Spleen (tissue), 11 donors: ENCODE data around the gene LENEP. TPM values are rescaled to one million over a fixed set of nuclear protein-coding genes. Genes with fewer than 3 reads are reported as not detected.

Experiments
- DNase-seq: peaks from one replicate; pipeline ENCODE4 v3.0.0-alpha.2; 2020
- H3K27ac ChIP-seq, 8 donors: fragments of 200-600 bp; sonication (generic) in 7 of 8; 1 replicate in 4 of 8; 2 replicates in 4 of 8; pipeline versions ENCODE4 v1.5.0 to v1.8.0; 2016 to 2021; ENCODE audit warnings: inconsistent platforms in 4 of 8, mild to moderate bottlenecking in 4 of 8, moderate library complexity in 1 of 8
- H3K27me3 ChIP-seq, 7 donors: fragments of 200-600 bp; sonication (generic) in 6 of 7; replicated peaks in 1 of 7; 1 replicate in 4 of 7; 2 replicates in 3 of 7; pipeline versions ENCODE4 v1.5.0 to v1.8.0; 2016 to 2021; ENCODE audit warnings: inconsistent platforms in 3 of 7, mild to moderate bottlenecking in 1 of 7
- H3K36me3 ChIP-seq, 6 donors: fragments of 200-600 bp; sonication (generic) in 5 of 6; 1 replicate in 4 of 6; 2 replicates in 2 of 6; pipeline versions ENCODE4 v1.5.0 to v1.8.0; 2016 to 2021; ENCODE audit warnings: inconsistent platforms in 2 of 6
- H3K4me1 ChIP-seq, 6 donors: fragments of 200-600 bp; sonication (generic) in 5 of 6; 1 replicate in 3 of 6; 2 replicates in 3 of 6; pipeline versions ENCODE4 v1.5.0 to v1.8.0; 2016 to 2021; ENCODE audit warnings: inconsistent platforms in 3 of 6
- H3K4me3 ChIP-seq, 8 donors: fragments of 200-600 bp; sonication (generic) in 7 of 8; 1 replicate in 4 of 8; 2 replicates in 4 of 8; pipeline versions ENCODE4 v1.5.0 to v1.8.0; 2016 to 2021; ENCODE audit warnings: inconsistent platforms in 4 of 8, mild to moderate bottlenecking in 4 of 8, moderate library complexity in 2 of 8
- H3K9me3 ChIP-seq, 8 donors: fragments of 200-600 bp; sonication (generic) in 7 of 8; 1 replicate in 4 of 8; 2 replicates in 4 of 8; pipeline versions ENCODE4 v1.5.0 to v1.8.0; 2016 to 2021; ENCODE audit warnings: inconsistent platforms in 4 of 8
- POLR2A ChIP-seq, 3 donors: fragments of 450-650 bp; IDR thresholded peaks; one replicate each; pipeline ENCODE4 v1.5.1; 2017; ENCODE audit warnings: antibody characterized with exemption in 3 of 3, mild to moderate bottlenecking in 1 of 3
- POLR2AphosphoS5 ChIP-seq, 3 donors: sonication (generic); formaldehyde crosslinking; IDR thresholded peaks; one replicate each; pipeline ENCODE4 v1.5.1; 2017; ENCODE audit warnings: antibody characterized with exemption in 3 of 3
- WGBS, 5 donors: extraction: QIAGEN DNeasy Blood & Tissue Kit in 3 of 5; methylation state at CpG; one replicate each; pipeline versions ENCODE4 v1.1.5 to v1.1.7; 2013 to 2018; 5-methylcytosine and 5-hydroxymethylcytosine counted together
- intact Hi-C: fragments of 100-400 bp; cut with DNase I; formaldehyde crosslinking; loops from one replicate; pipeline ENCODE4 v1.15.0; 2023; ENCODE audit warnings: low total_unique reads
- polyA plus RNA-seq, 3 donors: library from polyadenylated mRNA; stranded (reverse); fragments of 200-250 nt; gene quantifications; one replicate each; pipeline ENCODE4 v1.2.1, GENCODE V29; 2013
- total RNA-seq, 7 donors: library from RNA; depleted of rRNA in 3 of 7; stranded (reverse); fragments of >200 nt in 3 of 7; fragmentation: NEBNext Ultra II Directional in 4 of 7; extraction: Animal tissue kit (Norgen Biotek cat#: 25700) in 4 of 7; gene quantifications; one replicate each; pipeline versions ENCODE4 v1.1.0 to v1.2.1, GENCODE V29; 2016 to 2021
- TF ChIP-seq, protein P1 (sequence below), 11 experiments: fragments of 200-600 bp in 7 of 11; fragments of 450-650 bp in 4 of 11; sonication (generic) in 4 of 11; IDR thresholded peaks in 8 of 11; conservative IDR thresholded peaks in 3 of 11; 1 replicate in 7 of 11; 2 replicates in 4 of 11; pipeline versions ENCODE4 v1.4.0 to v1.8.0; 2016 to 2021; ENCODE audit warnings: antibody characterized with exemption in 11 of 11, inconsistent platforms in 4 of 11, mild to moderate bottlenecking in 1 of 11
- donor health status: healthy with polysubstance abuse.
- donor health status: DM: no; HTN: no; CAD: no; lungs with moderate emphysema.
- donor health status: DM: no; HTN: no; CAD: no.
- donor health status: Bipolar disorder and iron deficiency.
- donor health status: healthy.
- donor health status: DM: no; HTN: no; CAD: no.
- donor health status: DM: yes; HTN: yes; CAD: no.

The LENEP gene
- total and polyA plus RNA-seq, 10 donors = 0.60 TPM; not detected in 9

DNA sequence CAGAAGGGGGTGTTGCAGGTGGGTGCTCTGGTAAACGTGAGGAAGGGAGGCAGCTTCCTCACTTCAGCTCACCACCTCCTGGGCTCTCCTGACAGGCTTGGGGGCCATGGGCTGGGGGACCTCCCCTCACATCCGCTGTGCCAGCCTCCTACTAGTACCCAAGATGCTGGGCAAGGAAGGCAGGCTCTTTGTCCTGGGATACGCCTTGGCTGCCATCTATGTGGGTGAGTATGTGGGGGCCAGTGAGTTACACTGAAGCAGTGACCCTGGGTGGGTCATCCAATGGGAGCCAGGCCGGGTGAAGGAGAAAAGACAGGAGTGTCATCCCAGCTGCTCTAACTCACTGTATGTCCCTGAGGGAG is 45.9 kb downstream of the LENEP start:
- 64 to 72% (median 68%) methylated on average over 3 to 4 of the region's 4 CpGs for WGBS, 5 donors
- Histone ChIP-seq H3K27ac (no peak overlapping the region), H3K27me3 (peaks cover 0 to 5% (median 0%) of the 10 kb centered on the region in 7 donors), H3K4me1 (peaks cover 0 to 19% (median 5%) of the 10 kb centered on the region in 6 donors), H3K9me3 (no peaks in the 10 kb centered on the region), H3K4me3 (no peak overlapping the region), H3K36me3 (no peaks in the 10 kb centered on the region)
- DNase-seq = no peak
- no peak for TF ChIP-seq POLR2A (IDR thresholded peaks at IDR 0.05)
- no peak for TF ChIP-seq POLR2AphosphoS5 (IDR thresholded peaks at IDR 0.05)
- TF ChIP-seq, protein P1, sequence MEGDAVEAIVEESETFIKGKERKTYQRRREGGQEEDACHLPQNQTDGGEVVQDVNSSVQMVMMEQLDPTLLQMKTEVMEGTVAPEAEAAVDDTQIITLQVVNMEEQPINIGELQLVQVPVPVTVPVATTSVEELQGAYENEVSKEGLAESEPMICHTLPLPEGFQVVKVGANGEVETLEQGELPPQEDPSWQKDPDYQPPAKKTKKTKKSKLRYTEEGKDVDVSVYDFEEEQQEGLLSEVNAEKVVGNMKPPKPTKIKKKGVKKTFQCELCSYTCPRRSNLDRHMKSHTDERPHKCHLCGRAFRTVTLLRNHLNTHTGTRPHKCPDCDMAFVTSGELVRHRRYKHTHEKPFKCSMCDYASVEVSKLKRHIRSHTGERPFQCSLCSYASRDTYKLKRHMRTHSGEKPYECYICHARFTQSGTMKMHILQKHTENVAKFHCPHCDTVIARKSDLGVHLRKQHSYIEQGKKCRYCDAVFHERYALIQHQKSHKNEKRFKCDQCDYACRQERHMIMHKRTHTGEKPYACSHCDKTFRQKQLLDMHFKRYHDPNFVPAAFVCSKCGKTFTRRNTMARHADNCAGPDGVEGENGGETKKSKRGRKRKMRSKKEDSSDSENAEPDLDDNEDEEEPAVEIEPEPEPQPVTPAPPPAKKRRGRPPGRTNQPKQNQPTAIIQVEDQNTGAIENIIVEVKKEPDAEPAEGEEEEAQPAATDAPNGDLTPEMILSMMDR (IDR thresholded peaks at IDR 0.05 in 8 of 11, conservative IDR thresholded peaks at IDR 0.05 in 3 of 11) = no peak
- intact Hi-C loops = no loop called here

DNA sequence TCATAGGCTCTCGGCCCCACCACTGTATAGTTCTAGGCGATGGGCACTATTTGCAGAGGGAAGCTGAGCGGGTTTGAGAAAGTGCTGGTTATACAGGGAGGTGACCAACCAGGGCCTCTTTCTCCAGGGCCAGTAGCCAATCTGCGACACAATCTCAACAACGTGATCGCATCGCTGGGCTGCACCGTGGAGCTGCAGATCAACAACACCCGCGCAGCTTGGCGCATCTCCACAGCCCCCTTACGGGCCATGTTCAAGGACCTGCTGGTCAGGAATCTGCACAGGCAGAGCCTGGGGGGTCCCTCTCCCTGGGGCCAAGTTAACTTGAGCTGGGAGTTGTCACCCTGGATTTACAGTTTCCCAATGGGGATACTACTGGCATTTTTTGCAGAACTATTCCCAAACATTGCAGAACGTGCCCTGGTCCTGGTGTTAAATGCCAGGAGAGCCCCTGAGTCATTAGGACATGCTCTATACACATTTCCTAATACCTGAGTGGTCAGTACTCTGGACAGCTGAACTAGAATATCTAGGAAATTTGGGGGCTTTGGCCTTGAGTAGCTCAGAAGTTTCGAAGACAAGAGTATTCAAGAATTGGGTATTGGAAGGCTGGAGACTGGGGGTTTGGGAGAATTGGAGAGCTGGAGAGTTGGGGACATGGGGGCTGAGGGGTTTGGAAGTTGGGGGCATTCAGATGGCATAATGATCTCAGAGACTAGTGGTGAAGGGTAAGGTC is 47.1 kb downstream of the LENEP start:
- TF ChIP-seq POLR2A (IDR thresholded peaks at IDR 0.05) (no peak), POLR2AphosphoS5 (IDR thresholded peaks at IDR 0.05) (no peak)
- TF ChIP-seq, protein P1 (IDR thresholded peaks at IDR 0.05 in 8 of 11, conservative IDR thresholded peaks at IDR 0.05 in 3 of 11) = no peak

DNA sequence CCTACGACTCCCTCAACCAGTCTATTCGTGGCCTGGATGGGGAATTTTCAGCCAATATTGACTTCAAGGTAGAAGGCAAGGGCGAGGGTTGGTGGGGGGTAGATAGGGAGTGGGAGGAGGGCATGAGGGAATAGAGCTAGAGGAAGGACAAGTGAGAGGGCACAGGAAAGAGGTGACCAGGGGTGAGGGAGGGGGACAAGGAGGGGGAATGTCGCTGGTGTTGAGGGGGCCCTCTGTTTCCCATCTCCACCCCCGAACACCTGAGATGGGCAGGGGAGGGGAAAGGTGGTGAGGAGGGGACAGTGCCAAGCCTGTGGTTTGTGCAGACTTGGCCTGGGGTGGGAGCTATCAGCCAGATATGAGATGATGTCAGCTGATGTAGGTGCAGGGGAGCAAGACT is 49.4 kb downstream of the LENEP start:
- WGBS, 5 donors = 78 to 87% (median 85%) methylated on average over 5 of the region's 5 CpGs
- H3K4me1 ChIP-seq = peaks cover 4 to 27% (median 16%) of the 10 kb centered on the region in 6 donors
- no peaks in the 10 kb centered on the region for H3K9me3 ChIP-seq
- H3K36me3 ChIP-seq = no peaks in the 10 kb centered on the region
- peaks cover 0 to 4% (median 0%) of the 10 kb centered on the region in 7 donors for H3K27me3 ChIP-seq
- intact Hi-C loops = no loop called here
- no peak overlapping the region for H3K27ac ChIP-seq
- no peak for TF ChIP-seq POLR2AphosphoS5 (IDR thresholded peaks at IDR 0.05)
- TF ChIP-seq, protein P1 (IDR thresholded peaks at IDR 0.05 in 8 of 11, conservative IDR thresholded peaks at IDR 0.05 in 3 of 11) = no peak
- no peak overlapping the region for H3K4me3 ChIP-seq
- no peak for DNase-seq

More for the DNA sequence above, 47.1 kb downstream of the LENEP start:
- H3K27ac ChIP-seq = no peak overlapping the region
- no peak for DNase-seq
- no peaks in the 10 kb centered on the region for H3K36me3 ChIP-seq
- 83 to 95% (median 91%) methylated on average over 11 to 14 of the region's 14 CpGs for WGBS, 5 donors
- H3K27me3 ChIP-seq = peaks cover 0 to 5% (median 0%) of the 10 kb centered on the region in 7 donors
- H3K4me3 ChIP-seq = no peak overlapping the region
- H3K9me3 ChIP-seq = no peaks in the 10 kb centered on the region
- peaks cover 4 to 32% (median 16%) of the 10 kb centered on the region in 6 donors for H3K4me1 ChIP-seq
- intact Hi-C loops = no loop called here

DNA sequence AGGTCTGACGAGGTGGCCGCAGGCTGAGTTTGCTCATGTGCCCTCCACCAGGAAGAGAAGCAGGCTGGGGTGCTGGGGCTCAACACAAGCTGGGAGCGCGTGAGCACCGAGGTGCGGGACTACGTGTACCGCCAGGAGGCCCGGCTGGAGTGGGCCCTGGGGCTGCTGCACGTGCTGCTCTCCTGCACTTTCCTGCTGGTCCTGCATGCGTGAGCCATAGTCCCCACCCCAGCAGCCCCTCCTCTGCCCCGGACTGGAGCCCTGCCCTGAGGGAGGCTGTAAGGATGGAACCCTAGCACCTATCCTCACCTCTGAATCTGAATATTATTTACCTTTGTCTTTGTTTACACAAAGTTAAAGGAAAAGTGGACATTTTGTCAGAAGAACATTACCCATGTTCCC is 49.9 kb downstream of the LENEP start:
- intact Hi-C loops = no loop called here
- Histone ChIP-seq H3K27ac (peak overlapping the region in 1 of 8 donors; percentile 9), H3K4me3 (no peak overlapping the region), H3K36me3 (no peaks in the 10 kb centered on the region), H3K27me3 (no peaks in the 10 kb centered on the region), H3K4me1 (peaks cover 4 to 27% (median 16%) of the 10 kb centered on the region in 6 donors), H3K9me3 (no peaks in the 10 kb centered on the region)
- WGBS, 5 donors = 82 to 91% (median 90%) methylated on average over 11 to 12 of the region's 12 CpGs
- DNase-seq = no peak
- TF ChIP-seq, protein P1 (IDR thresholded peaks at IDR 0.05 in 8 of 11, conservative IDR thresholded peaks at IDR 0.05 in 3 of 11) = no peak
- TF ChIP-seq POLR2AphosphoS5 (IDR thresholded peaks at IDR 0.05) (no peak), POLR2A (IDR thresholded peaks at IDR 0.05) (no peak)
